Renal cortical epithelial cell (primary cell): ENCODE data around the gene SMPD3. TPM values are rescaled to one million over a fixed set of nuclear protein-coding genes. Genes with fewer than 3 reads are reported as not detected.
A peak's percentile ranks its signal among the peaks of the same experiment; 100 is the strongest.

Experiments
- DNase-seq: peaks from one replicate; pipeline ENCODE4 v3.0.0-alpha.2; 2011; ENCODE audit warnings: low read depth
- total RNA-seq: library from RNA; depleted of rRNA; stranded (reverse); fragments of >200 nt; gene quantifications from 2 replicates; pipeline ENCODE4 v1.2.3, GENCODE V29; 2014

The SMPD3 gene
- total RNA-seq, 1 donor from 2014 or later, result under 0.01 TPM

DNA sequence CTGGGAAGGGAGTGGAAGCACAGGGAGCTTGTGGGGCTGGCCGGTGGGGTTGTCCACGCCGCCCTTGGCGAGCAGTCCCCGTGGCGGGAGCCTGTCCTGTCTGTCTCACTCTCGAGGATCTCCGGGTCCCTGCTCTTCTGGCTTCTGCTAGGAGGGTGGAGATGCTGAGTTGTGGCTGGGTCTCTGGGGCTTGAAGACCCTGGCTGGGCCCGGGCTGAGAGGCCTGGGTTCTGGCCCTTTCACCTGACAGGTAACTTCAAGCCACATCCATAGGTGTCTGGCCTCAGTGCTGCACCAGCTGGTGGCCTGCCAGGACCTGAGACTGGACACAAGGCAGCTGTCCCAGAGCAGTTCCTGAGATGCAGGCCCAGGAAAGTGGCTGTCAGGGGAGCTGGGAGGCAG is 90.8 kb downstream of the SMPD3 start:
- no peak for DNase-seq

GRCh38 chr16:68356919-68357286 is 91.4 kb downstream of the SMPD3 start:
- no peak for DNase-seq

DNA sequence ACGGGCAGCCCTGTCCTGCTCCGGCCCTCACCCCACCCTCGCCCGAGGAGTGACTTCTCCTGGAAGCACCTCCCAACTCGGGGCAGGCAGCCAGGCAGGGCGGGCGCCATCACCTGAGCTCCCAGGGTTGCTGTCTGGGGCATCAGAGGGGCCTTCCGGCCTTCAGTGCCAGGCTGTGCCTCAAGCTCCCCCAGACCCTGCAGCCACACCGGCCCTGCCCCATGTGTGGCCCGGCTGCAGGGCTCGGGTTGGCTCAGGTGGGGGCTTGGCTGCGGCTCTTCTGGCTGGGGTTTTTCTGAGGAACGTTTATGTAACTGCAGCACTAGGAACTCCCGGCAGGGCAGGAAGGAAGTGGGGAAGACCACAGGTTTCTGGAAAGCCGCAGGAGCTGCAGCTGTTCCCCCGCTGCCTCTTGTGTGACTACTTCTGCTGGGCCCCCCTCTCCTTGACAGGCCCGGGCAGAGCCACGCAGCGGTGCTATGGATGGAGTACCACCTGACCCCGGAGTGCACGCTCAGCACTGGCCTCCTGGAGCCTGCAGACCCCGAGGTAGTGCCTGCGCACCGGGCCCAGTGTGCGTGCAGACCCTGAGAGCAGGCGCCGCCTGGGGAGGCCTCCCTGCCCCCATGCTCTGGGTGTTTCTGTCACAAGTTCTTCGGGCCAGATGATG is 91.9 kb downstream of the SMPD3 start:
- no peak for DNase-seq

- no peak for DNase-seq
Observed at GRCh38 chr16:68355447-68356248, 92.7 kb downstream of the SMPD3 start.

DNA sequence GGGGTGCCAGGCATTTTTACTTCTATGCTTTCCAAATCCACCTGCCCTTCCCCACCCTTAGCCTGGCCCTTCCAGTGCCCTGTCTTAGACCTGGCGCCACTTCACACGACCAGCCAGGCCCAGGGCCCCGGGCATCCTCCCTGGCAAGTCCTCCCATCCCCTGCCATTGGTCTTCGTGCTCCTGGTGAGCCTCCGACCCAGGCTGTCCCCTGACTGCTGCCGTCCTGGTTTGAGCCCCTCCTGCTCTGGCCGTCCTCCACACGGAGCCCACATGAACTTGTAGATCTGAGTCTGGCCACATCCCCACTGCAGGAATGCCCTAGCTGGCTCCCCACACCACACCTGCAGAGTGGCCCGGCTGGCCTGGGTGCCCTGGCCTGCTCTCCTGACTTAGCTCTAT is 93.5 kb downstream of the SMPD3 start:
- DNase-seq, result no peak

GRCh38 chr16:68353366-68353765 is 94.9 kb downstream of the SMPD3 start:
- no peak for DNase-seq

GRCh38 chr16:68351991-68352431 is 96.3 kb downstream of the SMPD3 start:
- peak; percentile 13 for DNase-seq

- DNase-seq, result no peak
Observed at GRCh38 chr16:68351463-68351862, 96.8 kb downstream of the SMPD3 start.

DNA sequence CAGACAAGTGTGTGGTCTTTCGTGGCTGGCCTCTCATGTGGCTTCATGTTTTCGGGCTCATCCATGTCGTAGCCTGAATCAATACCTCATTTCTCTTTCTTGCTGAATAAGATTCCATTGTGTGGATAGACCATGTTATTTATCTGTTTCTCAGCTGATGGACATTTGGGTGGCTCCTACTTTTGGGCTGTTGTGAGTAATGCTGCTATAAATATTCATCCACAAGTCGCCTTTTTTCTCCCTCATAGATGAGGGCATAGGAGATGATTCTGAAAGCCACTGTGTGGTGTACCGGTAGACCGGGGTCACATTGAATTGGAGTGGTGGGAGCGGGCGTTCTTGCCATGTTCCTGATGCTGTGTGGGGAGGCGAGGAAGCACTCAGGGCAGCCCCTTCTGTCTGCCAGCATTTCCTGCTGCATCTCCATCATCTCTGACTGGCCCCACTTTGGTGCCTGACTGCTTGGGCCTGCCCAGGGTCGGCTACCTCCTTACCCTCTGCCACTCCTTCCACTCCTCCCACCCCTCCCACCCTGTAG is 97.4 kb downstream of the SMPD3 start:
- DNase-seq, result no peak

GRCh38 chr16:68349838-68350410 is 98.4 kb downstream of the SMPD3 start:
- DNase-seq, result no peak

DNA sequence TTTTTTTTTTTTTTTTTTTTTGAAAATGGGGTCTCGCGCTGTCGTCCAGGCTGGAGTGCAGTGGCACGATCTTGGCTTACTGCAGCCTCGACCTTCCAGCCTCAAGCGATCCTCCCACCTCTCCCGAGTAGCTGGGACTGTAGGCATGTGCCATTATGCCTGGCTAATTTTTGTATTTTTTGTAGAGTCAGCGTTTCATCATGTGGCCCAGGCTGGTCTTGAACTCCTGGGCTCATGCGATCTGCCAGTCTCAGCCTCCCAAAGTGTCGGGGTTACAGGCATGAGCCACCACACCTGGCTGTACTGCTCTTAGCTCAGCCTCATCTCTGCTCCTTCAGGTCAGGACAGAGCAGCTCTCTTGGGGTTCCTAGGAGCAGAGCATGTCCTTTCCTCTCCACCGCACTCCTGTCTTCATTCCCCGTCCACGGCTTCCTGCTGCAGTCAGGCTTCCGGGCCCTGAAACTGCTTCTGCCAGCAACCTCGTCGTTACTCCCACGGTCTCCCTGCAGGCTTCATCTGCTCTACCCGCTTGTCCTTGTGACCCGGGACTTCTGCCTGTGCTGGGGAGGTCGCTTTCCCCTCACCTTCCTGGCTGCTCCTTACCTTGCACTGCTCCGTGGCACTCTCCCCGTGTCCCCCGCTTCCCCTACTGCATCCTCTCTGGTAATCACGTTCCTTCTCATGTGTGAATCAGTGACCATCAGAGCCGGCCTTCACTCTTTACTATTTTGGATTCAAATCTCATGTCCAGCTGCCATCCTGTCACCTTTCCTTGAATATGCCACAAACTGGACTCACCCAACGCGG is 99.5 kb downstream of the SMPD3 start:
- DNase-seq, result no peak

GRCh38 chr16:68347605-68348004 is 100.7 kb downstream of the SMPD3 start:
- DNase-seq, result no peak

DNA sequence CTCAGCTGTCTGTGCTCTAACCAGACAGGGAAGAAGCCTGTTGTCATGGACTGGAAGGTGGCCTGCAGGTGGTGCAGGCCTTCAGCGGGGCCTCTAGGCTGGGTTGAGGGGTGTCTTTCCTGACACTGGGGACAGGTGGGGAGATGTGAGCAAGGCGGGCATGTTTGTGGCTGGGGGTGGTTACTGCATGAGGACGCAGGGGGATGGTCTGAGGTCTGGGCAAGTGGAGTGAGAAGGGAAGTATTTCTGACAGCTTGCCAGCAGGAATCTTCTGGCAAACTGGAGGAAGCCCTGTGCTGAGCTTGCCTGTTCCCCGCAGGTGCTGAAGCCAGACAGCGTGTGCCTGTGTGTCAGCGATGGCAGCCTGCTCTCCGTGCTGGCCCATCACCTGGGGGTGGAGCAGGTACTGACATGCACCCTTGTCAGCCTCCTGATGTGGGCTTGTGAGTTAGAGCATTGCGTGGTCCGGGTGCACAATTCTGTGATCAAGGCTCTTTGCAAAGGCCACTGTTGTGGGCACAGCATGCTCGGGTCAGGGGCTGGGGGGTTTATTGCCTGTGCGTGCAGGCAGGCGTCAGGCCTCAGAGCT is 101.3 kb downstream of the SMPD3 start:
- no peak for DNase-seq

- no peak for DNase-seq
Observed at GRCh38 chr16:68345958-68346635, 102.2 kb downstream of the SMPD3 start.

- DNase-seq, result no peak
Observed at GRCh38 chr16:68345351-68345810, 102.9 kb downstream of the SMPD3 start.

DNA sequence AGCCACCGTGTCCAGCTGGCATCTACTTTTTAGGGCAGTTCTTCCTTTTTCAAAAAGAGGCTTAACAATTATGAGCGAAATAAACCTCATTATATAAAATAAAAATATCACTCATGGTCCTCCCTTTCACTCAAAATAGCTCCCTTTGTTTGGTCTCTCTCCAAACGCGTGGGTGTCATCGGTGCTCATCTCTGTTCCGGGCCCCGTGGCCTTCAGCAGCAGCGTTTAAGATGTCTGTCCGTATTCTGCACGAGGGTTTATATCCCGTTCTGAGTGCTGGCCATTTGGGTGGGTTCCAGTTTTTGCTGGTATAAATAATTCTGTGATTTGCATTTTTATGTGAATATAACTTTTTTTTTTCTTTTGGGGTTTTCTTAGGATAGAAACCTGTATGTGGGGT is 104.1 kb downstream of the SMPD3 start:
- no peak for DNase-seq

DNA sequence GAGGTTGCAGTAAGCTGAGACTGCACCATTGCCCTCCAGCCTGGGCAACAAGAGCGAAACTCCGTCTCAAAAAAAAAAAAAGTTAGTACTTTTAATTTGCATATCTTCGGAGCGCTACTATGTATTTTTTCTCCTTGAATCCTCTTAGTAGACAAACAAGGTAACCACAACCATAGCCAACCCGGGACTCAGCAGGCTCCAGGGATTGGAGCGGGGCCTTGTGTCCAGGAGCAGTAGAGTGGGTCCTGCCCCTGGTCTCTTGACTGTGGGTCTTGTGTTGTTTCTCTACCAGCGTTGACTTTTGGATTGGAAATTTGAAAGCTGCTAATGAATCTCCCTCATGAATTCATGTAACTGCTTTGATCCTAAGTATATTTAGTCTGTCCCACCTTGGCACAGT is 105.2 kb downstream of the SMPD3 start:
- DNase-seq, result no peak

- no peak for DNase-seq
Observed at GRCh38 chr16:68342620-68343019, 105.7 kb downstream of the SMPD3 start.

- DNase-seq, result no peak
Observed at GRCh38 chr16:68339214-68339613, 109.1 kb downstream of the SMPD3 start.

GRCh38 chr16:68338326-68339119 is 109.8 kb downstream of the SMPD3 start:
- no peak for DNase-seq
